HepG2 (cell line): Measurements from ENCODE around the gene MRPL14. TPM values are rescaled to one million over a fixed set of nuclear protein-coding genes. Genes with fewer than 3 reads are reported as not detected.

Source experiments
- FOXA1 ChIP-seq, 2 experiments: fragments of 450-650 bp in 1 of 2; sonication (generic) in 1 of 2; formaldehyde crosslinking in 1 of 2; IDR thresholded peaks; 2 replicates each; pipeline versions ENCODE4 v1.4.0 to v1.6.1; 2016 to 2020; ENCODE audit warnings: missing genetic modification reagents in 1 of 2
- GATAD2A ChIP-seq: IDR thresholded peaks from 2 replicates; pipeline ENCODE4 v1.6.1; 2016
- KAT8 ChIP-seq: IDR thresholded peaks from 2 replicates; pipeline ENCODE4 v1.6.1; 2016; ENCODE audit warnings: missing genetic modification reagents, missing compliant biosample characterization
- SAP130 ChIP-seq: IDR thresholded peaks from 2 replicates; pipeline ENCODE4 v1.6.1; 2016; ENCODE audit warnings: low read depth
- SIN3B ChIP-seq: fragments of 150-350 bp; IDR thresholded peaks from 2 replicates; pipeline ENCODE4 v1.6.1; 2014; ENCODE audit warnings: low read length
- SRSF1 ChIP-seq: fragments of 200-400 bp; formaldehyde crosslinking; optimal IDR thresholded peaks from 2 replicates; pipeline ENCODE3; 2017; ENCODE audit warnings: mild to moderate bottlenecking, low read depth, low read length, moderate library complexity
- ZMYM4 ChIP-seq: sonication (generic); formaldehyde crosslinking; IDR thresholded peaks from 2 replicates; pipeline ENCODE4 v1.8.1; 2023; ENCODE audit warnings: mild to moderate bottlenecking, missing genetic modification reagents
- polyA plus RNA-seq, 8 experiments: library from polyadenylated mRNA; depleted of rRNA in 3 of 8; stranded (reverse) in 7 of 8; unstranded in 1 of 8; fragments of >200 nt; fragmentation: Illumina TruSeq in 4 of 8; extraction: Trizol in 4 of 8; gene quantifications; 2 replicates each; pipeline versions ENCODE4 v1.2.1 to v1.2.3, GENCODE V29; 2011 to 2016; ENCODE audit warnings: low read depth in 4 of 8, missing spikeins in 1 of 8, mixed read lengths in 1 of 8; ENCODE audit not compliant: insufficient read depth in 1 of 8
- total RNA-seq, 5 experiments: library from RNA; depleted of rRNA; stranded (reverse); fragments of >200 nt; fragmentation: Illumina TruSeq; extraction: Trizol; gene quantifications; 2 replicates each; pipeline ENCODE4 v1.2.3, GENCODE V29; 2016; ENCODE audit warnings: low read depth in 1 of 5
- TF ChIP-seq, protein P1 (sequence below): sonication (generic); formaldehyde crosslinking; IDR thresholded peaks from 2 replicates; pipeline ENCODE4 v1.5.1; 2020; ENCODE audit warnings: missing genetic modification reagents, mild to moderate bottlenecking, borderline replicate concordance
- TF ChIP-seq, protein P2 (sequence below): sonication (generic); formaldehyde crosslinking; IDR thresholded peaks from 2 replicates; pipeline ENCODE4 v1.5.0; 2020; ENCODE audit warnings: missing genetic modification reagents
- TF ChIP-seq, protein P3 (sequence below): sonication (generic); formaldehyde crosslinking; IDR thresholded peaks from 2 replicates; pipeline ENCODE4 v1.9.0; 2021; ENCODE audit warnings: mild to moderate bottlenecking, missing genetic modification reagents
- TF ChIP-seq, protein P4 (sequence below): sonication (generic); formaldehyde crosslinking; IDR thresholded peaks from 2 replicates; pipeline ENCODE4 v1.4.0; 2020; ENCODE audit warnings: missing genetic modification reagents
- TF ChIP-seq, protein P5 (sequence below): sonication (generic); formaldehyde crosslinking; IDR thresholded peaks from 2 replicates; pipeline ENCODE4 v1.8.0; 2022; ENCODE audit warnings: mild to moderate bottlenecking, missing genetic modification reagents; ENCODE audit not compliant: insufficient replicate concordance

The MRPL14 gene
- total and polyA plus RNA-seq, 2 of the 13 experiments (the other 11 are each of a cell fraction or from before 2014, with no cell fraction given): 157 to 178 TPM

- TF ChIP-seq, protein P1, sequence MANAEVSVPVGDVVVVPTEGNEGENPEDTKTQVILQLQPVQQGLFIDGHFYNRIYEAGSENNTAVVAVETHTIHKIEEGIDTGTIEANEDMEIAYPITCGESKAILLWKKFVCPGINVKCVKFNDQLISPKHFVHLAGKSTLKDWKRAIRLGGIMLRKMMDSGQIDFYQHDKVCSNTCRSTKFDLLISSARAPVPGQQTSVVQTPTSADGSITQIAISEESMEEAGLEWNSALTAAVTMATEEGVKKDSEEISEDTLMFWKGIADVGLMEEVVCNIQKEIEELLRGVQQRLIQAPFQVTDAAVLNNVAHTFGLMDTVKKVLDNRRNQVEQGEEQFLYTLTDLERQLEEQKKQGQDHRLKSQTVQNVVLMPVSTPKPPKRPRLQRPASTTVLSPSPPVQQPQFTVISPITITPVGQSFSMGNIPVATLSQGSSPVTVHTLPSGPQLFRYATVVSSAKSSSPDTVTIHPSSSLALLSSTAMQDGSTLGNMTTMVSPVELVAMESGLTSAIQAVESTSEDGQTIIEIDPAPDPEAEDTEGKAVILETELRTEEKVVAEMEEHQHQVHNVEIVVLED: no peak
- TF ChIP-seq ZMYM4 (CRISPR knock-in tag): peak; percentile 54; the same call in 1 of the 2 replicates
- TF ChIP-seq SIN3B: no peak
- TF ChIP-seq SRSF1: peak; percentile 24
- peak; percentile 47; the same call in 1 of the 2 replicates for TF ChIP-seq SAP130 (CRISPR knock-in tag)
- TF ChIP-seq, protein P2, sequence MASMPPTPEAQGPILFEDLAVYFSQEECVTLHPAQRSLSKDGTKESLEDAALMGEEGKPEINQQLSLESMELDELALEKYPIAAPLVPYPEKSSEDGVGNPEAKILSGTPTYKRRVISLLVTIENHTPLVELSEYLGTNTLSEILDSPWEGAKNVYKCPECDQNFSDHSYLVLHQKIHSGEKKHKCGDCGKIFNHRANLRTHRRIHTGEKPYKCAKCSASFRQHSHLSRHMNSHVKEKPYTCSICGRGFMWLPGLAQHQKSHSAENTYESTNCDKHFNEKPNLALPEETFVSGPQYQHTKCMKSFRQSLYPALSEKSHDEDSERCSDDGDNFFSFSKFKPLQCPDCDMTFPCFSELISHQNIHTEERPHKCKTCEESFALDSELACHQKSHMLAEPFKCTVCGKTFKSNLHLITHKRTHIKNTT (CRISPR knock-in tag): no peak
- peak; percentile 68 for TF ChIP-seq GATAD2A (CRISPR knock-in tag)
- peak; percentile 67; the same call in 1 of the 2 replicates for TF ChIP-seq KAT8 (CRISPR knock-in tag)
- TF ChIP-seq, protein P3, sequence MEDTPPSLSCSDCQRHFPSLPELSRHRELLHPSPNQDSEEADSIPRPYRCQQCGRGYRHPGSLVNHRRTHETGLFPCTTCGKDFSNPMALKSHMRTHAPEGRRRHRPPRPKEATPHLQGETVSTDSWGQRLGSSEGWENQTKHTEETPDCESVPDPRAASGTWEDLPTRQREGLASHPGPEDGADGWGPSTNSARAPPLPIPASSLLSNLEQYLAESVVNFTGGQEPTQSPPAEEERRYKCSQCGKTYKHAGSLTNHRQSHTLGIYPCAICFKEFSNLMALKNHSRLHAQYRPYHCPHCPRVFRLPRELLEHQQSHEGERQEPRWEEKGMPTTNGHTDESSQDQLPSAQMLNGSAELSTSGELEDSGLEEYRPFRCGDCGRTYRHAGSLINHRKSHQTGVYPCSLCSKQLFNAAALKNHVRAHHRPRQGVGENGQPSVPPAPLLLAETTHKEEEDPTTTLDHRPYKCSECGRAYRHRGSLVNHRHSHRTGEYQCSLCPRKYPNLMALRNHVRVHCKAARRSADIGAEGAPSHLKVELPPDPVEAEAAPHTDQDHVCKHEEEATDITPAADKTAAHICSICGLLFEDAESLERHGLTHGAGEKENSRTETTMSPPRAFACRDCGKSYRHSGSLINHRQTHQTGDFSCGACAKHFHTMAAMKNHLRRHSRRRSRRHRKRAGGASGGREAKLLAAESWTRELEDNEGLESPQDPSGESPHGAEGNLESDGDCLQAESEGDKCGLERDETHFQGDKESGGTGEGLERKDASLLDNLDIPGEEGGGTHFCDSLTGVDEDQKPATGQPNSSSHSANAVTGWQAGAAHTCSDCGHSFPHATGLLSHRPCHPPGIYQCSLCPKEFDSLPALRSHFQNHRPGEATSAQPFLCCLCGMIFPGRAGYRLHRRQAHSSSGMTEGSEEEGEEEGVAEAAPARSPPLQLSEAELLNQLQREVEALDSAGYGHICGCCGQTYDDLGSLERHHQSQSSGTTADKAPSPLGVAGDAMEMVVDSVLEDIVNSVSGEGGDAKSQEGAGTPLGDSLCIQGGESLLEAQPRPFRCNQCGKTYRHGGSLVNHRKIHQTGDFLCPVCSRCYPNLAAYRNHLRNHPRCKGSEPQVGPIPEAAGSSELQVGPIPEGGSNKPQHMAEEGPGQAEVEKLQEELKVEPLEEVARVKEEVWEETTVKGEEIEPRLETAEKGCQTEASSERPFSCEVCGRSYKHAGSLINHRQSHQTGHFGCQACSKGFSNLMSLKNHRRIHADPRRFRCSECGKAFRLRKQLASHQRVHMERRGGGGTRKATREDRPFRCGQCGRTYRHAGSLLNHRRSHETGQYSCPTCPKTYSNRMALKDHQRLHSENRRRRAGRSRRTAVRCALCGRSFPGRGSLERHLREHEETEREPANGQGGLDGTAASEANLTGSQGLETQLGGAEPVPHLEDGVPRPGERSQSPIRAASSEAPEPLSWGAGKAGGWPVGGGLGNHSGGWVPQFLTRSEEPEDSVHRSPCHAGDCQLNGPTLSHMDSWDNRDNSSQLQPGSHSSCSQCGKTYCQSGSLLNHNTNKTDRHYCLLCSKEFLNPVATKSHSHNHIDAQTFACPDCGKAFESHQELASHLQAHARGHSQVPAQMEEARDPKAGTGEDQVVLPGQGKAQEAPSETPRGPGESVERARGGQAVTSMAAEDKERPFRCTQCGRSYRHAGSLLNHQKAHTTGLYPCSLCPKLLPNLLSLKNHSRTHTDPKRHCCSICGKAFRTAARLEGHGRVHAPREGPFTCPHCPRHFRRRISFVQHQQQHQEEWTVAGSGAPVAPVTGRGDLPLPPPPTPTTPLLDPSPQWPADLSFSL: peak; percentile 48; the same call in 1 of the 2 replicates
- TF ChIP-seq, protein P4, sequence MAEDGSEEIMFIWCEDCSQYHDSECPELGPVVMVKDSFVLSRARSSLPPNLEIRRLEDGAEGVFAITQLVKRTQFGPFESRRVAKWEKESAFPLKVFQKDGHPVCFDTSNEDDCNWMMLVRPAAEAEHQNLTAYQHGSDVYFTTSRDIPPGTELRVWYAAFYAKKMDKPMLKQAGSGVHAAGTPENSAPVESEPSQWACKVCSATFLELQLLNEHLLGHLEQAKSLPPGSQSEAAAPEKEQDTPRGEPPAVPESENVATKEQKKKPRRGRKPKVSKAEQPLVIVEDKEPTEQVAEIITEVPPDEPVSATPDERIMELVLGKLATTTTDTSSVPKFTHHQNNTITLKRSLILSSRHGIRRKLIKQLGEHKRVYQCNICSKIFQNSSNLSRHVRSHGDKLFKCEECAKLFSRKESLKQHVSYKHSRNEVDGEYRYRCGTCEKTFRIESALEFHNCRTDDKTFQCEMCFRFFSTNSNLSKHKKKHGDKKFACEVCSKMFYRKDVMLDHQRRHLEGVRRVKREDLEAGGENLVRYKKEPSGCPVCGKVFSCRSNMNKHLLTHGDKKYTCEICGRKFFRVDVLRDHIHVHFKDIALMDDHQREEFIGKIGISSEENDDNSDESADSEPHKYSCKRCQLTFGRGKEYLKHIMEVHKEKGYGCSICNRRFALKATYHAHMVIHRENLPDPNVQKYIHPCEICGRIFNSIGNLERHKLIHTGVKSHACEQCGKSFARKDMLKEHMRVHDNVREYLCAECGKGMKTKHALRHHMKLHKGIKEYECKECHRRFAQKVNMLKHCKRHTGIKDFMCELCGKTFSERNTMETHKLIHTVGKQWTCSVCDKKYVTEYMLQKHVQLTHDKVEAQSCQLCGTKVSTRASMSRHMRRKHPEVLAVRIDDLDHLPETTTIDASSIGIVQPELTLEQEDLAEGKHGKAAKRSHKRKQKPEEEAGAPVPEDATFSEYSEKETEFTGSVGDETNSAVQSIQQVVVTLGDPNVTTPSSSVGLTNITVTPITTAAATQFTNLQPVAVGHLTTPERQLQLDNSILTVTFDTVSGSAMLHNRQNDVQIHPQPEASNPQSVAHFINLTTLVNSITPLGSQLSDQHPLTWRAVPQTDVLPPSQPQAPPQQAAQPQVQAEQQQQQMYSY: no peak
- TF ChIP-seq FOXA1 (IDR thresholded peaks at IDR 0.05): no peak
- peak; percentile 57 for TF ChIP-seq FOXA1 (CRISPR knock-in tag; IDR thresholded peaks at IDR 0.05)
- TF ChIP-seq, protein P5, sequence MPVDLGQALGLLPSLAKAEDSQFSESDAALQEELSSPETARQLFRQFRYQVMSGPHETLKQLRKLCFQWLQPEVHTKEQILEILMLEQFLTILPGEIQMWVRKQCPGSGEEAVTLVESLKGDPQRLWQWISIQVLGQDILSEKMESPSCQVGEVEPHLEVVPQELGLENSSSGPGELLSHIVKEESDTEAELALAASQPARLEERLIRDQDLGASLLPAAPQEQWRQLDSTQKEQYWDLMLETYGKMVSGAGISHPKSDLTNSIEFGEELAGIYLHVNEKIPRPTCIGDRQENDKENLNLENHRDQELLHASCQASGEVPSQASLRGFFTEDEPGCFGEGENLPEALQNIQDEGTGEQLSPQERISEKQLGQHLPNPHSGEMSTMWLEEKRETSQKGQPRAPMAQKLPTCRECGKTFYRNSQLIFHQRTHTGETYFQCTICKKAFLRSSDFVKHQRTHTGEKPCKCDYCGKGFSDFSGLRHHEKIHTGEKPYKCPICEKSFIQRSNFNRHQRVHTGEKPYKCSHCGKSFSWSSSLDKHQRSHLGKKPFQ (CRISPR knock-in tag): no peak
These were observed 24.3 kb upstream of the MRPL14 start (continued) for GRCh38 chr6:44151348-44152108.
